Peyer's patch (tissue), 4 donors: ENCODE data around the gene ZNF618. TPM values are rescaled to one million over a fixed set of nuclear protein-coding genes. Genes with fewer than 3 reads are reported as not detected.

Source experiments
- DNase-seq, 3 donors: peaks; one replicate each; pipeline ENCODE4 v3.0.0-alpha.2; 2017 to 2019
- H3K27ac ChIP-seq, 4 donors: fragments of 200-600 bp; sonication (generic); one replicate each; pipeline ENCODE4 v1.5.1; 2016 to 2019
- H3K27me3 ChIP-seq, 2 donors: fragments of 200-600 bp; sonication (generic); one replicate each; pipeline ENCODE4 v1.5.1; 2019
- H3K36me3 ChIP-seq, 3 donors: fragments of 200-600 bp; sonication (generic); one replicate each; pipeline ENCODE4 v1.5.1; 2016 to 2019
- H3K4me1 ChIP-seq, 4 donors: fragments of 200-600 bp; sonication (generic); one replicate each; pipeline ENCODE4 v1.5.1; 2016 to 2019
- H3K4me3 ChIP-seq, 4 donors: fragments of 200-600 bp; sonication (generic); 1 replicate in 3 of 4; 2 replicates in 1 of 4; pipeline ENCODE4 v1.5.1; 2016 to 2019; ENCODE audit warnings: mild to moderate bottlenecking in 1 of 4
- H3K9me3 ChIP-seq, 4 donors: fragments of 200-600 bp; sonication (generic); one replicate each; pipeline ENCODE4 v1.5.1; 2016 to 2019; ENCODE audit warnings: mild to moderate bottlenecking in 1 of 4
- CTCF ChIP-seq, 6 experiments: fragments of 450-650 bp in 4 of 6; fragments of 200-600 bp in 2 of 6; sonication (generic) in 1 of 6; IDR thresholded peaks; one replicate each; pipeline ENCODE4 v1.5.1; 2017 to 2019; ENCODE audit warnings: antibody characterized with exemption in 6 of 6, mild to moderate bottlenecking in 3 of 6, moderate library complexity in 1 of 6
- POLR2A ChIP-seq, 2 donors: fragments of 450-650 bp; IDR thresholded peaks; one replicate each; pipeline ENCODE4 v1.5.1; 2017; ENCODE audit warnings: antibody characterized with exemption in 2 of 2, mild to moderate bottlenecking in 2 of 2, moderate library complexity in 2 of 2
- total RNA-seq, 4 donors: library from RNA; depleted of rRNA; stranded (reverse); fragments of >200 nt; gene quantifications; one replicate each; pipeline ENCODE4 v1.1.0, GENCODE V29; 2016

Gene ZNF618
- total RNA-seq, 4 donors from 2014 or later: 2.8 to 26.4 (median 4.1) TPM

- Histone ChIP-seq H3K4me1 (no peaks in the 10 kb centered on the region), H3K4me3 (no peak overlapping the region), H3K36me3 (no peaks in the 10 kb centered on the region), H3K27me3 (no peaks in the 10 kb centered on the region), H3K27ac (no peak overlapping the region), H3K9me3 (no peaks in the 10 kb centered on the region)
- TF ChIP-seq CTCF (IDR thresholded peaks at IDR 0.05) (no peak), POLR2A (IDR thresholded peaks at IDR 0.05) (no peak)
- peak; percentile 10 to 39 (median 10) for DNase-seq
These were observed 140.7 kb downstream of the ZNF618 start for GRCh38 chr9:114016629-114017423.

DNA sequence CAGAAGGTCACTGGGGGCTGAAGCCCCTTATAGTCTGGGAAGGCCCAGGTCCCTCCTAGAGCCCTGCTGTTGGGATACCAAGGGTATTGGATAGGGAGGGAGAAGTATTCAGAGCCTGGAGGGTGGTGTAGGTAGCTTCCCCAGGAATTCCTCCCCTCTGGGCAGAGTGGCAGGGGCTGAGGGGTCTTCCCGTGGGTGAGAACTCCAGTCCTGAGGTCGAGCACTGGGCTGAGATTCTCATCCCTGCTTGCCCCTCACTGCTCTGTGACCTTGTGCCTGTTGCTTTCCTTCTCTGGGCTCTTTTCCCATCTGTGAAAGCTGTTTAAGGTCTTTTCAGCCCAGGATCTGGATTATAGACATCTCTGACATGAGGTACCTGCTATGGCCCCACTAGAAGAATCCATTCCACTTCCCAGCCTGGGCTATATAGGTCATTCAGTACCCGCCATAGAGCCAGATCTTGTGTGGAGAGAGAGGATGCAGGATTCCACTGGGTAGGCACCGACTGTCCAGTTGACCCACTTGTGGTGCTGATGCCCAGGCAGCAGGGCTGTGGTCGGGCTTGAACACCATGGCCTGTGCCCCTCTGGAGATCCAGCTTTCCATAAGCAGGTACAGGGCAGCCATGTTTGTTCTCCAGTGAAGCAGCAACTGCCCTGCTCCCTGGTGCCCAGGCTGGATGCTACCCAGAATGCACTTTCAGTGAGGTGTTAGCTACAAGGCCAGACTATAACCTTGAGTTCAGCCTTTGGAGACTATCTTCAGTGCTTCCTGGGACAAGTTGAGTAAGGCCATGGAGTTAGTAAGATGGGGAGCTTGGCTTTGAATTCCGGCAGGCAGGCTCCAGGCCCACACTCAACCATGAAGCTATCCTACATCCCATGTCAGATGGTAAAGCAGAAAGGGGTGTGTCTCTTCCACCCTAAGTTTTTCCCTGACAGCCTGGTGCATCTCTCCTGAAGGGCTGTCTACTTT, 141.9 kb downstream of the ZNF618 start:
- no peaks in the 10 kb centered on the region for H3K36me3 ChIP-seq
- DNase-seq: peak; percentile 4 to 30 (median 18)
- H3K27me3 ChIP-seq: no peaks in the 10 kb centered on the region
- peaks cover 0 to 4% (median 0%) of the 10 kb centered on the region in 4 donors for H3K9me3 ChIP-seq
- H3K4me1 ChIP-seq: no peaks in the 10 kb centered on the region
- no peak overlapping the region for H3K4me3 ChIP-seq
- no peak overlapping the region for H3K27ac ChIP-seq
- no peak for TF ChIP-seq POLR2A (IDR thresholded peaks at IDR 0.05)

DNA sequence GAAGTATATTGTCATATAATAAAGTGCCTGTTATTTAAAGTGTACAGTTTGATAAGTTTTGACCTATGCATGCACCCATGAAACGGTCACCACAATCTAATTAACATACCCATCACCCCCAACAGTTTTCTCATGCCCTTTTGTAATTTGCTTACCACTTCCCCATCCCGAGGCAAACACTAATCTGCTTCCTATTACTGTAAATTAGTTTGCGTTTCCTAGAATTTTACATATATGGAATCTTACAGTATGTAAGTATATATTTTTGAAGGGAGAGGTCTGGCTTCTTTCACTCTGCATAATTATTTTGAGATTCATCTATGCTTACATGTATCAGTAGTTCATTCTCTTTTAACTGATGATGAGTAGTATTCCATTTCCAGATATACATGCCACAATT, 145.5 kb downstream of the ZNF618 start:
- Histone ChIP-seq H3K4me1 (no peaks in the 10 kb centered on the region), H3K27me3 (no peaks in the 10 kb centered on the region), H3K36me3 (no peaks in the 10 kb centered on the region), H3K9me3 (peaks cover 0 to 9% (median 0%) of the 10 kb centered on the region in 4 donors), H3K4me3 (no peak overlapping the region), H3K27ac (no peak overlapping the region)
- no peak for DNase-seq
- TF ChIP-seq CTCF (IDR thresholded peaks at IDR 0.05) (no peak), POLR2A (IDR thresholded peaks at IDR 0.05) (no peak)

- no peak overlapping the region for H3K4me3 ChIP-seq
- peaks cover 0 to 9% (median 3%) of the 10 kb centered on the region in 4 donors for H3K9me3 ChIP-seq
- no peak overlapping the region for H3K27ac ChIP-seq
- no peak for DNase-seq
- no peak for TF ChIP-seq CTCF (IDR thresholded peaks at IDR 0.05)
- no peak for TF ChIP-seq POLR2A (IDR thresholded peaks at IDR 0.05)
- no peaks in the 10 kb centered on the region for H3K36me3 ChIP-seq
- no peaks in the 10 kb centered on the region for H3K27me3 ChIP-seq
- H3K4me1 ChIP-seq: no peaks in the 10 kb centered on the region
These were observed 147.9 kb downstream of the ZNF618 start for GRCh38 chr9:114023961-114024360.

- Histone ChIP-seq H3K27ac (no peak overlapping the region), H3K4me3 (no peak overlapping the region), H3K36me3 (no peaks in the 10 kb centered on the region), H3K4me1 (no peaks in the 10 kb centered on the region), H3K9me3 (peaks cover 0 to 9% (median 3%) of the 10 kb centered on the region in 4 donors), H3K27me3 (no peaks in the 10 kb centered on the region)
- peak in 1 of 3 donors; percentile 1 for DNase-seq
- TF ChIP-seq CTCF (IDR thresholded peaks at IDR 0.05): no peak
- no peak for TF ChIP-seq POLR2A (IDR thresholded peaks at IDR 0.05)
These were observed 149.2 kb downstream of the ZNF618 start for GRCh38 chr9:114025196-114025753.
